ENCODE measurements around the gene ZNF511. TPM values are rescaled to one million over a fixed set of nuclear protein-coding genes. Genes with fewer than 3 reads are reported as not detected.

Gene ZNF511
- total RNA-seq: 10 to 100 TPM; 27.4 to 33.2 (median 32.1) TPM

GRCh38 chr10:133308421-133309099, at the start of gene ZNF511, which contains the start of gene TUBGCP2:
ZNF511 (plus strand) TSS chr10:133308914; CDS start chr10:133308944, 30 bp downstream.
TUBGCP2 (minus strand) TSS chr10:133308872; CDS start chr10:133302941, 5,931 bp downstream.
- TF ChIP-seq POLR2A (IDR thresholded peaks at IDR 0.05): no peak
- peak; percentile 75 to 89 (median 81) for TF ChIP-seq POLR2AphosphoS5 (IDR thresholded peaks at IDR 0.05)
- peak; percentile 83 to 85 for DNase-seq (ENCODE audit: low spot score in 2 of 2)
- Histone ChIP-seq H3K9me3 (no peaks in the 10 kb centered on the region), H3K36me3 (no peaks in the 10 kb centered on the region), H3K27me3 (no peaks in the 10 kb centered on the region), H3K4me3 (peak within 1 kb of the TSS; percentile 87 to 99 (median 92)), H3K27ac (peak within 1 kb of the TSS; percentile 98 to 99), H3K4me1 (peaks cover 0 to 7% of the 10 kb centered on the region in 2 donors)
- intact Hi-C loops (cut with DNase I; ENCODE audit: low total_unique reads): no loop called here

- Histone ChIP-seq H3K4me3 (no peak overlapping the region), H3K4me1 (peaks cover 14 to 15% of the 10 kb centered on the region in 2 donors), H3K9me3 (no peaks in the 10 kb centered on the region), H3K27ac (peak overlapping the region; percentile 84 to 89), H3K27me3 (no peaks in the 10 kb centered on the region), H3K36me3 (no peaks in the 10 kb centered on the region)
- intact Hi-C loops (cut with DNase I; ENCODE audit: low total_unique reads): no loop called here
- TF ChIP-seq CTCF (IDR thresholded peaks at IDR 0.05) (no peak), POLR2A (IDR thresholded peaks at IDR 0.05) (no peak), POLR2AphosphoS5 (IDR thresholded peaks at IDR 0.05) (no peak)
- no peak for DNase-seq (ENCODE audit: low spot score in 2 of 2)
Measured at GRCh38 chr10:133259602-133259989, 49.1 kb upstream of the ZNF511 start.

GRCh38 chr10:133260895-133261725, 47.6 kb upstream of the ZNF511 start:
- Histone ChIP-seq H3K27ac (peak overlapping the region; percentile 92 to 96), H3K9me3 (no peaks in the 10 kb centered on the region), H3K27me3 (no peaks in the 10 kb centered on the region), H3K4me1 (peaks cover 14 to 15% of the 10 kb centered on the region in 2 donors), H3K36me3 (no peaks in the 10 kb centered on the region), H3K4me3 (peak overlapping the region; percentile 76 to 98 (median 79))
- DNase-seq (ENCODE audit: low spot score in 2 of 2): peak in 1 of 2 donors; percentile 46
- no peak for TF ChIP-seq POLR2AphosphoS5 (IDR thresholded peaks at IDR 0.05)
- no peak for TF ChIP-seq POLR2A (IDR thresholded peaks at IDR 0.05)
- TF ChIP-seq CTCF (IDR thresholded peaks at IDR 0.05): no peak
- intact Hi-C loops (cut with DNase I; ENCODE audit: low total_unique reads): no loop called here

- Histone ChIP-seq H3K4me1 (peaks cover 14 to 15% of the 10 kb centered on the region in 2 donors), H3K4me3 (peak overlapping the region; percentile 76 to 98 (median 79)), H3K36me3 (no peaks in the 10 kb centered on the region), H3K27ac (peak overlapping the region; percentile 92 to 96), H3K9me3 (no peaks in the 10 kb centered on the region), H3K27me3 (no peaks in the 10 kb centered on the region)
- intact Hi-C loops (cut with DNase I; ENCODE audit: low total_unique reads): no loop called here
- TF ChIP-seq POLR2AphosphoS5 (IDR thresholded peaks at IDR 0.05) (peak in 2 of 3 donors; percentile 32 to 49), CTCF (IDR thresholded peaks at IDR 0.05) (no peak)
- peak; percentile 80 to 87 for DNase-seq (ENCODE audit: low spot score in 2 of 2)
Measured at GRCh38 chr10:133261726-133262325, 46.9 kb upstream of the ZNF511 start.

- peaks cover 11 to 14% of the 10 kb centered on the region in 2 donors for H3K4me1 ChIP-seq
- H3K4me3 ChIP-seq: no peak overlapping the region
- H3K9me3 ChIP-seq: no peaks in the 10 kb centered on the region
- H3K36me3 ChIP-seq: no peaks in the 10 kb centered on the region
- intact Hi-C loops (cut with DNase I; ENCODE audit: low total_unique reads): no loop called here
- peak overlapping the region in 1 of 2 donors; percentile 17 for H3K27ac ChIP-seq
- no peaks in the 10 kb centered on the region for H3K27me3 ChIP-seq
- no peak for DNase-seq (ENCODE audit: low spot score in 2 of 2)
- TF ChIP-seq CTCF (IDR thresholded peaks at IDR 0.05) (no peak), POLR2AphosphoS5 (IDR thresholded peaks at IDR 0.05) (no peak), POLR2A (IDR thresholded peaks at IDR 0.05) (no peak)
Measured at GRCh38 chr10:133262696-133263095, 46.0 kb upstream of the ZNF511 start.
